Glutamatergic neuron (in vitro differentiated cells): ENCODE measurements around the gene ARHGAP9. TPM values are rescaled to one million over a fixed set of nuclear protein-coding genes. Genes with fewer than 3 reads are reported as not detected.
A peak's percentile ranks its signal among the peaks of the same experiment; 100 is the strongest.

Experiments used
- DNase-seq: peaks from one replicate; pipeline ENCODE4 v3.0.0; 2022
- H3K27ac Mint-ChIP-seq: one replicate; pipeline ENCODE4 v1.8.0; 2020; ENCODE audit warnings: mild to moderate bottlenecking, mixed read lengths, inconsistent platforms; ENCODE audit not compliant: unreplicated experiment
- H3K27me3 Mint-ChIP-seq: one replicate; pipeline ENCODE4 v1.8.0; 2020; ENCODE audit warnings: mild to moderate bottlenecking, moderate library complexity, mixed read lengths, inconsistent platforms; ENCODE audit not compliant: unreplicated experiment
- H3K36me3 Mint-ChIP-seq: one replicate; pipeline ENCODE4 v1.8.0; 2020; ENCODE audit warnings: mild to moderate bottlenecking, mixed read lengths, inconsistent platforms; ENCODE audit not compliant: unreplicated experiment
- H3K4me1 Mint-ChIP-seq: one replicate; pipeline ENCODE4 v1.8.0; 2020; ENCODE audit warnings: mild to moderate bottlenecking, low read depth, mixed read lengths, inconsistent platforms; ENCODE audit not compliant: unreplicated experiment
- H3K4me3 Mint-ChIP-seq: one replicate; pipeline ENCODE4 v1.8.0; 2020; ENCODE audit warnings: mild to moderate bottlenecking, mixed read lengths, inconsistent platforms; ENCODE audit not compliant: unreplicated experiment
- H3K9me3 Mint-ChIP-seq: one replicate; pipeline ENCODE4 v1.8.0; 2020; ENCODE audit warnings: mild to moderate bottlenecking, moderate library complexity, mixed read lengths, inconsistent platforms; ENCODE audit not compliant: unreplicated experiment
- total RNA-seq: library from RNA; stranded (reverse); fragmentation: NEBNext Ultra II Directional; extraction: Animal tissue kit (Norgen Biotek cat#: 25700); gene quantifications from one replicate; pipeline ENCODE4 v1.2.1, GENCODE V29; 2021; ENCODE audit not compliant: unreplicated experiment
- TF ChIP-seq, protein P1 (sequence below): fragments of 200-600 bp; sonication (generic); IDR thresholded peaks from one replicate; pipeline ENCODE4 v1.5.0; 2021; ENCODE audit not compliant: partially characterized antibody, unreplicated experiment

ARHGAP9 gene
- total RNA-seq, 1 donor from 2014 or later, result 52.0 TPM

DNA sequence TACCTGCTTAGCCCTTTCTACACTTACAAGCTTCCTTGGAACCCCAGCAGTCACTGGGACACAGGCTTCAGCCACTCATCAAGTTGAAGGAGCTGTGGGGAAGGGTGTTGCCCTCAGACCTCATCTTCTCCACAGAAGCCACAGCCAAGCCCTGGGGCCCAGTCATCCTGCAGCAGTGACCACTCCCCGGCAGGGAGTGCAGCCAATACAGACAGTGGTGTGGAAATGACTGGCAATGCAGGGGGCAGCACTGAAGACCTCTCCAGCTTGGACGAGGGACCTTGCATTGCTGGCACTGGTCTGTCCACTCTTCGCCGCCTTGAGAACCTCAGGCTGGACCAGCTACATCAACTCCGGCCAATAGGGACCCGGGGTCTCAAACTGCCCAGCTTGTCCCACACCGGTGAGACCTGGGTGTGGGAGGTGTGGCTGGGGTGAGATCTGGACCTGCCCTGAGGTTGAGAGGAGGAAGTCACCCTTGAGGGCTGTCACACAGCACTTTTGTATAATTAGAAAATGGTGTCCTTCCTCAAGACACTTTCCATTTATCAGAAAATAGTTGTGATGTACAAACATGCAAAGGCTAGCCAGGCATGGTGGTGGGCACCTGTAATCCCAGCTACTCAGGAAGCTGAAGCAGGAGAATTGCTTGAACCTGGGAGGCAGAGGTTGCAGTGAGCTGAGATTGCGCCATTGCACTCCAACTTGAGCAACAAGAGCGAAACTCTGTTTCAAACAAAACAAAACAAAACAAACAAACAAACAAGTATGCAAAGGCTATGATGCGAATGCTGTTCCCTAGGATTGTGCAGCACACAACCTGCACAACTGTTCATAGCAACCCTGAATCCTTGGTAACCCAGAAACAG lies 10.1 kb downstream of the ARHGAP9 start:
- DNase-seq, result no peak
- Mint-ChIP-seq H3K27me3 (peaks cover 12% of the 10 kb centered on the region), H3K4me1 (no peaks in the 10 kb centered on the region), H3K27ac (no peak overlapping the region), H3K4me3 (no peak overlapping the region), H3K9me3 (peaks cover 8% of the 10 kb centered on the region), H3K36me3 (peaks cover 22% of the 10 kb centered on the region)
- TF ChIP-seq, protein P1, sequence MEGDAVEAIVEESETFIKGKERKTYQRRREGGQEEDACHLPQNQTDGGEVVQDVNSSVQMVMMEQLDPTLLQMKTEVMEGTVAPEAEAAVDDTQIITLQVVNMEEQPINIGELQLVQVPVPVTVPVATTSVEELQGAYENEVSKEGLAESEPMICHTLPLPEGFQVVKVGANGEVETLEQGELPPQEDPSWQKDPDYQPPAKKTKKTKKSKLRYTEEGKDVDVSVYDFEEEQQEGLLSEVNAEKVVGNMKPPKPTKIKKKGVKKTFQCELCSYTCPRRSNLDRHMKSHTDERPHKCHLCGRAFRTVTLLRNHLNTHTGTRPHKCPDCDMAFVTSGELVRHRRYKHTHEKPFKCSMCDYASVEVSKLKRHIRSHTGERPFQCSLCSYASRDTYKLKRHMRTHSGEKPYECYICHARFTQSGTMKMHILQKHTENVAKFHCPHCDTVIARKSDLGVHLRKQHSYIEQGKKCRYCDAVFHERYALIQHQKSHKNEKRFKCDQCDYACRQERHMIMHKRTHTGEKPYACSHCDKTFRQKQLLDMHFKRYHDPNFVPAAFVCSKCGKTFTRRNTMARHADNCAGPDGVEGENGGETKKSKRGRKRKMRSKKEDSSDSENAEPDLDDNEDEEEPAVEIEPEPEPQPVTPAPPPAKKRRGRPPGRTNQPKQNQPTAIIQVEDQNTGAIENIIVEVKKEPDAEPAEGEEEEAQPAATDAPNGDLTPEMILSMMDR, result no peak

DNA sequence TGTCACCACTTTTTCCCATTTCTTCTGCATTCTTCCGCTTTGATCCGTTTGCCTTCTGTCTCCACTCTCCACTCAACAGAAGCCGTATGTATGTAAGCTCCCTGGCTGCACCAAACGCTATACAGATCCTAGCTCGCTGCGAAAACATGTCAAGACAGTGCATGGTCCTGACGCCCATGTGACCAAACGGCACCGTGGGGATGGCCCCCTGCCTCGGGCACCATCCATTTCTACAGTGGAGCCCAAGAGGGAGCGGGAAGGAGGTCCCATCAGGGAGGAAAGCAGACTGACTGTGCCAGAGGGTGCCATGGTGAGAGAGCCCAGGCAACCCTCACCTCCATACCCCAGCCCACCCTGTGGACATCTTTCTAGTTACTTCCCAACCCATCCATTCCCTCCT lies 11.8 kb downstream of the ARHGAP9 start:
- DNase-seq, result no peak
- Mint-ChIP-seq H3K27ac (no peak overlapping the region), H3K9me3 (peaks cover 4% of the 10 kb centered on the region), H3K4me3 (peak overlapping the region; percentile 0), H3K36me3 (peaks cover 9% of the 10 kb centered on the region), H3K4me1 (peaks cover under 1% of the 10 kb centered on the region), H3K27me3 (peaks cover 14% of the 10 kb centered on the region)
- TF ChIP-seq, protein P1, result no peak

DNA sequence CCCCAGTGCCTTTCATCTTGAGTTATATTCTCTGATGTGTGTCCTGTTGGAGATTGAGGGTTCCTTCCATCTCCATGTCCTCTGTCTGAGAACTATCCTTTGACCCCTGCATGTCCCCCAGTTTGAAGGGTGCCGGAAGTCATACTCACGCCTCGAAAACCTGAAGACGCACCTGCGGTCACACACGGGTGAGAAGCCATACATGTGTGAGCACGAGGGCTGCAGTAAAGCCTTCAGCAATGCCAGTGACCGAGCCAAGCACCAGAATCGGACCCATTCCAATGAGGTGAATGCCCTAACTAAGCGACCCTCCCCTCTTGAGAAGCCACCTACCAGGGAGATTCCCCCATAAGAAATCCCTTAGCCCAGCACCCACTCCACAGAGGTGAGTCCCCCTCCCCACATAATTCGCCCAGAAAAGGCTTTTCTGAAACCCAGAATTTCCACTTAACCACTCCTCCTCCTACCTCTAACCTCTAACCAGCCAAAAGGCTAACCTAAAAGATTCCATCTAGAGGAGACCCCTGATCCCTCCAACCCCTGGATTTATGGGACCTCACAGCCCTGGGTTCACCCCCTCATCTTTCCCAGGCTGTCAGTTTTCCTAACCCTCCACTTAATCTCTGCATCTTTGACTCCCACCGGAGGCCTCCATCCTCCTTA lies 12.3 kb downstream of the ARHGAP9 start:
- H3K27me3 Mint-ChIP-seq, result peaks cover 17% of the 10 kb centered on the region
- peaks cover 4% of the 10 kb centered on the region for H3K4me1 Mint-ChIP-seq
- peak overlapping the region; percentile 29 for H3K27ac Mint-ChIP-seq
- peaks cover 8% of the 10 kb centered on the region for H3K9me3 Mint-ChIP-seq
- TF ChIP-seq, protein P1, result no peak
- peak overlapping the region; percentile 0 for H3K4me3 Mint-ChIP-seq
- H3K36me3 Mint-ChIP-seq, result peaks cover 5% of the 10 kb centered on the region
- no peak for DNase-seq

- Mint-ChIP-seq H3K4me1 (peaks cover 4% of the 10 kb centered on the region), H3K4me3 (no peak overlapping the region), H3K9me3 (peaks cover 9% of the 10 kb centered on the region), H3K27ac (no peak overlapping the region), H3K27me3 (peaks cover 19% of the 10 kb centered on the region), H3K36me3 (peaks cover 5% of the 10 kb centered on the region)
- TF ChIP-seq, protein P1, result no peak
- no peak for DNase-seq
Observed at GRCh38 chr12:57465747-57466505, 13.7 kb downstream of the ARHGAP9 start.
